NCI-H82 treated with DMSO at 0.1 percent for 48 hours (cell line): ENCODE measurements around the gene GLYAT.
"Not testable (repeated sequence)": the region's sequence is repeated elsewhere in the genome, so short reads cannot be mapped to it uniquely, and the experiment has no call there.

ENCODE experiments used
- DNase-seq: peaks from one replicate; lab custom pipeline; 2025; ENCODE audit not compliant: unreplicated experiment; lab: John Stamatoyannopoulos, UW

GLYAT gene

GRCh38 chr11:58685973-58686722 is 45.6 kb downstream of the GLYAT start:
- no peak for DNase-seq

- not testable (repeated sequence) for DNase-seq
Measured at GRCh38 chr11:58682660-58683059, 49.1 kb downstream of the GLYAT start.

- DNase-seq = not testable (repeated sequence)
Measured at GRCh38 chr11:58677536-58677935, 54.2 kb downstream of the GLYAT start.

DNA sequence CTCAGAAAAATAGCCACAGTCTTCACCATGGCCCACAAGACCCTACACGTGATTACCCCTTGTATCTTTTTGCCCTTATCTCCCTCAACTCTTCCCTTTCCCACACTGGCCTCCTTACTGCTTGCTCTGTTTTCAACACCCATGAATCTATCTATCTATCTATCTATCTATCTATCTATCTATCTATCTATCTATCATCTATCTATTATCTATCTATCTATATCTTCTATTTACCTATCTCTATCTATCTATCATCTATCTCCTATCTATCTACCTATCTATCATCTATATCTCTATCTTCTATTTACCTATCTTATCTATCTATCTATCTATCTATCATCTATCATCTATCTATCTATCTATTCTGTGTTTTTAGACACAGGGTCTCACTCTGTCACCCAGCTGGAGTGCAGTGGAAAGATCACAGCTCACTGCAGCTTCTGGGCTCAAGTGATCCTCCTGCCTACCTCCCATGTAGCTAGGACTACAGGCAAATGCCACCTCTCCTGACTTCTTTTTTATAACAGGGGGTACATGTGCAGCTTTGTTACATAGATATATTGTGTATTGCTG is 55.1 kb downstream of the GLYAT start:
- DNase-seq = no peak

- DNase-seq = no peak
Measured at GRCh38 chr11:58675334-58676155, 56.2 kb downstream of the GLYAT start.

DNA sequence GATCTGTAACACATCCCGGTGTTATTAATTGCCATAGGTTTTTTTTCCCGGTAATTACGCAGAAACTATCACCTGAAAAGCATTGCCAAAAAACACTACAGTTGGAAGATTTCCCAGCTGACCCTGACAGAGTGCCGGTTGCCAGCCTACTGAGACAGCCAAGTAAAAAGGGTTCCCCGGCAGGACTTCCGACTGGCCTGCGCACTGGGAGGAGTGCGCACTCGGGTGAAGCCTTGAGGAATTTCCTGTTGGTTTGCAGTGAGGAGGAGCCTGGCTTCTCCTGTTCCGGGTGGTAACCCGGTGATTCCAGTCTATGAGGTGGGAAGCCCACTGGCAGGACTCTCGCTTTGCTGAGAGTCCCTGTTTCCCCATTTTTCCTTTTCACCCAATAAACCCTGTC is 57.1 kb downstream of the GLYAT start:
- no peak for DNase-seq

DNA sequence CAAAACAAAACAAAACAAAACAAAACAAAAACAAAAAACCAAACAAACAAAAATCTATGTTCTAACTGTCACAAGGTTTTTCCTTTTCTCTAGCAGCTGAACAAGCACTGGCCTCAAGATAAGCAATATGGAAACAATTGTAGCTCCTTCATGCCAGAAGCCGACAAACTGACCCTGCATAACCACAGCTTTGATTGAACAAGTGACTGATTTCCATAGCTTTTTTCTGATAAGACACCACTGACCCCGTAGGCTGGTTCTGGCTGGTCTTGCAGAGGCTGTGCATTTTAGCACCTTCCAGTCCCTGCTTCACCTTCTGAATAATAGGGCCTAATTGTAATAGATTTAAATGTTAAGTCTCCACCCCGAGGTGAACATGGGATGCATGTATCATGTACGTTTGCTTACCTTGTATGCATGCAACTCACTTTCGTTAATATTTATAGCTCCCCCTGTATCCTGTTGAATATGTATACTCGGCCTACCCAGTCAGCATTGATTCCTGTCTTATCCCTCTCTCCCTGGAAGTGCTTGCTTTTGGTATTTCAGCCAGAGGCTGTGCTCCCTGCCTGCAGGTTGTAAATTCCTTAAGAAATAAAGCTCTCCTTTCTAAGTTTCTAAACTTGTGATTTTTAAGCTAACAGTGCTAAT is 59.6 kb downstream of the GLYAT start:
- no peak for DNase-seq

DNA sequence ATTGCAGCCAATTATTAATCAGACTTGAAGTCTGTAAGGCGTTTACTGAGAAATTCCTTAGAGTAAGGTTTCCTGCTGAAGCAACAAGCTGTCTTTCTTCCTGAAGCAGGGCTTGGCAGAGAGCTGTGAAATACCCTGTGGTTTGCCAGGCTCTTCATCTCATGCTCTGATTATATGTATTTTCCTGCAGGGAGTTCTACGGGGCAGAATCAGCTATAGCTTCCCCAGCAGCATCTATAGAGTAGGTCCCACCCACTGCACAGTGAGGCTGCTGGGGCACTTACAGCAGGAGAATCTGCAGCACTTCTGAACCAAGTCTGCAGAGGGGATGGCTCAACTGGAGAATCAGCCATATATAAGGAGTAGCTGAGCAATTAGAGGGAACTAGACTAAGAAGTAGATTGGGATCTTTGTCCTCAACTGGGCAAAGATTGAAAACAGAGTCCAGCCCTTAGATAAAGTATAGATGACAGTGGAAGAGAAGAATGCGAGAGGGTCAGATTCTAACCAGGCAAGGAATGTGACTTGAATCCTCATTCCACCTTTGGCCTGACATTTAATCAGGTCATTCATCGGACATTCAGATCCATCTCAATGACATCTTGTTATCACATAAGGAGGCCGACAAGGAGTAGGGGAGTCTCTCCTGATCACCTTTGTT is 71.7 kb downstream of the GLYAT start:
- no peak for DNase-seq

- no peak for DNase-seq
Measured at GRCh38 chr11:58659404-58659803, 72.3 kb downstream of the GLYAT start.
